PC-3 (cell line): ENCODE measurements around the gene AUTS2. TPM values are rescaled to one million over a fixed set of nuclear protein-coding genes. Genes with fewer than 3 reads are reported as not detected.

Experiments
- ATAC-seq: fragments of 200-7000 bp; cut with Tn5 transposase; 2 replicates; pipeline ENCODE4 v1.9.1; 2020; ENCODE audit warnings: mild to moderate bottlenecking, moderate library complexity
- BruUV-seq: library from RNA; stranded (reverse); fragments of 400-500 nt; replicated peaks from 2 replicates; lab custom pipeline; 2021; lab: Mats Ljungman, UMichigan
- CTCF ChIA-PET: fragments of 300-600 bp; sonication (Branson Sonifier 250); formaldehyde crosslinking; loops from one replicate; lab custom pipeline; 2022; ENCODE audit warnings: antibody characterized with exemption; lab: Charles Lee
- POLR2A ChIA-PET: fragments of 300-600 bp; sonication (Branson Sonifier 250); formaldehyde crosslinking; loops from one replicate; lab custom pipeline; 2022; ENCODE audit warnings: antibody characterized with exemption; ENCODE audit not compliant: unreplicated experiment; lab: Charles Lee
- DNase-seq: peaks from one replicate; pipeline ENCODE4 v3.0.0-alpha.2; 2015
- H2AFZ ChIP-seq: fragments of 300-600 bp; sonication (generic); 2 replicates; pipeline ENCODE4 v1.6.0; 2016; ENCODE audit warnings: antibody characterized with exemption, low read length
- H3F3A ChIP-seq: fragments of 300-600 bp; sonication (generic); one replicate; pipeline ENCODE4 v1.6.0; 2017; ENCODE audit warnings: antibody characterized with exemption, low read length, control low read depth, mild to moderate bottlenecking; ENCODE audit not compliant: unreplicated experiment
- H3K27ac ChIP-seq: fragments of 300-600 bp; sonication (generic); 2 replicates; pipeline ENCODE4 v1.5.1; 2016; ENCODE audit warnings: mild to moderate bottlenecking, low read length
- H3K27me3 ChIP-seq: fragments of 300-600 bp; sonication (generic); 2 replicates; pipeline ENCODE4 v1.6.1; 2016; ENCODE audit warnings: low read length, mixed read lengths
- H3K36me3 ChIP-seq: fragments of 300-600 bp; sonication (generic); 2 replicates; pipeline ENCODE4 v1.6.1; 2016; ENCODE audit warnings: low read depth, mixed run types, low read length, mixed read lengths
- H3K4me1 ChIP-seq: fragments of 300-600 bp; sonication (generic); 2 replicates; pipeline ENCODE4 v1.5.1; 2016; ENCODE audit warnings: low read length; ENCODE audit not compliant: insufficient read depth
- H3K4me2 ChIP-seq: fragments of 300-600 bp; sonication (generic); 2 replicates; pipeline ENCODE4 v1.6.0; 2016; ENCODE audit warnings: low read length
- H3K4me3 ChIP-seq: fragments of 300-600 bp; sonication (generic); 2 replicates; pipeline ENCODE4 v1.5.1; 2016; ENCODE audit warnings: mild to moderate bottlenecking, low read length, mixed read lengths
- H3K79me2 ChIP-seq: fragments of 300-600 bp; sonication (generic); 2 replicates; pipeline ENCODE4 v1.6.1; 2017; ENCODE audit warnings: low read length, mixed read lengths
- H3K9ac ChIP-seq: fragments of 300-600 bp; sonication (generic); 2 replicates; pipeline ENCODE4 v1.6.0; 2016; ENCODE audit warnings: mild to moderate bottlenecking, low read length
- H3K9me2 ChIP-seq: fragments of 300-600 bp; sonication (generic); replicated peaks from 2 replicates; pipeline ENCODE4 v1.6.1; 2016; ENCODE audit warnings: mixed run types, low read length, mixed read lengths
- H3K9me3 ChIP-seq: fragments of 300-600 bp; sonication (generic); 2 replicates; pipeline ENCODE4 v1.6.1; 2016; ENCODE audit warnings: low read length, mixed read lengths
- H4K20me1 ChIP-seq: fragments of 300-600 bp; sonication (generic); 2 replicates; pipeline ENCODE4 v1.6.1; 2016; ENCODE audit warnings: low read length, mixed read lengths
- CTCF ChIP-seq: fragments of 300-600 bp; sonication (generic); conservative IDR thresholded peaks from 2 replicates; pipeline ENCODE4 v1.5.1; 2017; ENCODE audit warnings: antibody characterized with exemption, low read depth, mild to moderate bottlenecking, low read length
- EZH2 ChIP-seq: fragments of 300-600 bp; sonication (generic); IDR thresholded peaks from one replicate; pipeline ENCODE4 v1.6.1; 2017; ENCODE audit warnings: antibody characterized with exemption, mild to moderate bottlenecking, low read length; ENCODE audit not compliant: unreplicated experiment
- EZH2phosphoT487 ChIP-seq: fragments of 300-600 bp; sonication (generic); IDR thresholded peaks from 2 replicates; pipeline ENCODE4 v1.6.1; 2018; ENCODE audit warnings: mild to moderate bottlenecking, antibody characterized with exemption, low read length, borderline replicate concordance
- intact Hi-C: fragments of 100-400 bp; cut with micrococcal nuclease; formaldehyde crosslinking; loops from 2 replicates; pipeline ENCODE4 v1.9.0; 2023
- total RNA-seq: library from RNA; depleted of rRNA; stranded (reverse); fragments of >200 nt; gene quantifications from 2 replicates; pipeline ENCODE4 v1.2.3, GENCODE V29; 2014

AUTS2 gene
- total RNA-seq, 1 experiment from 2014 or later = not detected

GRCh38 chr7:69670701-69671100, 72.4 kb downstream of the AUTS2 start:
- POLR2A ChIA-PET = no interaction called here
- intact Hi-C loops = no loop called here
- no peak overlapping the region for H3K27ac ChIP-seq
- H3K4me1 ChIP-seq = no peaks in the 10 kb centered on the region
- H2AFZ ChIP-seq = no peak overlapping the region
- H3K9me3 ChIP-seq = no peaks in the 10 kb centered on the region
- H3K4me2 ChIP-seq = no peak overlapping the region
- H3F3A ChIP-seq = no peaks in the 10 kb centered on the region
- no peak for DNase-seq
- no peak for ATAC-seq
- H3K27me3 ChIP-seq = no peaks in the 10 kb centered on the region
- H4K20me1 ChIP-seq = no peaks in the 10 kb centered on the region
- H3K9me2 ChIP-seq = no peaks in the 10 kb centered on the region
- H3K9ac ChIP-seq = no peak overlapping the region
- CTCF ChIA-PET = no interaction called here
- BruUV-seq = no TSS peak
- no peak for TF ChIP-seq EZH2
- TF ChIP-seq EZH2phosphoT487 = no peak
- TF ChIP-seq CTCF = no peak
- no peak overlapping the region for H3K4me3 ChIP-seq
- no peaks in the 10 kb centered on the region for H3K36me3 ChIP-seq
- no peaks in the 10 kb centered on the region for H3K79me2 ChIP-seq

- intact Hi-C loops = no loop called here
- H3F3A ChIP-seq = no peaks in the 10 kb centered on the region
Observed at GRCh38 chr7:69673074-69673473, 74.8 kb downstream of the AUTS2 start.

More at GRCh38 chr7:69673074-69673473, 74.8 kb downstream of the AUTS2 start:
- no peak overlapping the region for H3K4me3 ChIP-seq
- no TSS peak for BruUV-seq
- no peak overlapping the region for H2AFZ ChIP-seq
- H3K9me2 ChIP-seq = no peaks in the 10 kb centered on the region
- TF ChIP-seq EZH2phosphoT487 = no peak
- no peak for TF ChIP-seq CTCF
- TF ChIP-seq EZH2 = no peak
- no peaks in the 10 kb centered on the region for H3K79me2 ChIP-seq
- CTCF ChIA-PET = no interaction called here
- ATAC-seq = no peak
- no peak for DNase-seq
- H3K4me2 ChIP-seq = no peak overlapping the region
- H3K27ac ChIP-seq = no peak overlapping the region
- H3K4me1 ChIP-seq = no peaks in the 10 kb centered on the region
- POLR2A ChIA-PET = no interaction called here
- H3K27me3 ChIP-seq = no peaks in the 10 kb centered on the region
- H3K9ac ChIP-seq = no peak overlapping the region
- H4K20me1 ChIP-seq = no peaks in the 10 kb centered on the region
- no peaks in the 10 kb centered on the region for H3K36me3 ChIP-seq
- 0 out of 2 replicates have a peak, but pooled peaks cover 6% of the 10 kb centered on the region for H3K9me3 ChIP-seq
